ENCODE measurements around the gene PAQR3.
A peak's percentile ranks its signal among the peaks of the same experiment; 100 is the strongest.

The PAQR3 gene, protein sequence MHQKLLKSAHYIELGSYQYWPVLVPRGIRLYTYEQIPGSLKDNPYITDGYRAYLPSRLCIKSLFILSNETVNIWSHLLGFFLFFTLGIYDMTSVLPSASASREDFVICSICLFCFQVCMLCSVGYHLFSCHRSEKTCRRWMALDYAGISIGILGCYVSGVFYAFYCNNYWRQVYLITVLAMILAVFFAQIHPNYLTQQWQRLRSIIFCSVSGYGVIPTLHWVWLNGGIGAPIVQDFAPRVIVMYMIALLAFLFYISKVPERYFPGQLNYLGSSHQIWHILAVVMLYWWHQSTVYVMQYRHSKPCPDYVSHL

DNA sequence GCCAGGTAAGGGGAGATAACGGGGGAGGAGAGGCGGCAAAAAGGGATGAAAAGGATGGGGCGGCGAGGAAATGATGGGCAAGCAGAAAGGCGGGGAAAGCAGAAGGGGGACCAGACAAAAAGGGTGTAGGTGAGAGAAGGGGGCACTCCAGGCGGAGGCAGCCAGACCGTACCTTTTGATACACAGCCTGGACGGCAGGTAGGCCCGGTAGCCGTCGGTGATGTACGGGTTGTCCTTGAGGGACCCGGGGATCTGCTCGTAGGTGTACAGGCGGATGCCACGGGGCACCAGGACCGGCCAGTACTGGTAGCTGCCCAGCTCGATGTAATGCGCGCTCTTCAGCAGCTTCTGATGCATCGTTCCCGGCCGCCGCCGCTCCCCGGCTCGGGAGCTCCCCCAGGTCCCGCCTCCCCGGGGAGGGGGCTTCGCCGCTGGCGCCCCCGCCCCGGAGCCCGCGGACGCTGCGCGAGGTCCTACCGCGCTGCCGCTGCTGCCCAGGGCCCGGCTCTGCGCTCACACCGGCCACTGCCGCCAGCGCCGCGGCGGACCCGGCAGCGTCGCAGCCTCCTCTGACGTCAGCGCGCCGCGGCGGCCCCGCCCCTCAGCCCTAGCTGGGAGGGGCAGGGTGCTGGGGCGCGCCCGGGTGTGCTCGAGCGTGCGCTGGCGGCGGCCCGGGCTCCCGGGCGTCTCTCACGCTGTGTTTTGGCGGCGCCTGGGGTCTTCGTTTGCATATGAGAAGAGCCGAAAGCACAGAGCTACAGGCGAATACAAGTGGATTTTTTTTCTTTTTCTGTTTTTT, at the start of gene PAQR3:
Gene PAQR3, minus strand, starts transcription at position 571 of the 799 bp plus-strand sequence. Its CDS starts 214 bp downstream, at position 357.
- no peak for FAIRE-seq

DNA sequence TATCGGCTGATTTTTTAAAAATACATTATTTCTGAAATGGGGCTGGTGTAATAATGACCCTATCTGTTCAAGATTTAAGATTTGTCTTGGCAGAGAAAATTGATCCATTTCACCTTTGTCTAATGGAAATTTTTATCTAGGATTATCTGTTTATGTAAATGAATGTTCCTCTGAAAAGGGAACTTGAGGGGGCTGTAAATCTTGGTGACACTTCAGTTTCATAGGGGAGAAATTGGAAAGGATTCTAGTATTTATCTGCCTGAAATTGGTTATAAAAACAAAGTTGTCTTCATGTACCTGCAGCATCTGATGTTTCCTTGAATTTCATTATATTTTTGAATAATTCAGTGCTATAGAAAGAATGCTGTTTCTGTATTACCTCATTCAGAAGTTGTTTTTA, 48.4 kb upstream of the PAQR3 start:
- no peak for FAIRE-seq

DNA sequence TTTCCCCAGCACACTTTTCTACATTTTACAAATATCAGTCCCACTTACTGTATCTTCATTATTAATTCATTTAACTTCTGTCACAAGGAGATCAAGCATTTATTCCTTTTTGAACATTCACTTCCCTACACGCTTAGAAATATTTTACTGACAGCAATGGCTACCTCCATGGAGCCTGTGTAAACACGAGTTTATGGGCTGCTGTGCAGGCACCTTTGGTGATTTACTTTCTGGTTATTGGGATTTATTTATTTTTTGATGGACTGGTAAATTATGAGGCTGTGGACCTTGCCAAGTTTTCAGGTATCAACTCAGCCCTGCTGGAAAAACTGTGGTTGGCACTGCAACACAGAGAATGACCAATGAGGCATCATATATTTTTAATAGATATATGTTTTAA, 45.4 kb upstream of the PAQR3 start:
- no peak for FAIRE-seq

DNA sequence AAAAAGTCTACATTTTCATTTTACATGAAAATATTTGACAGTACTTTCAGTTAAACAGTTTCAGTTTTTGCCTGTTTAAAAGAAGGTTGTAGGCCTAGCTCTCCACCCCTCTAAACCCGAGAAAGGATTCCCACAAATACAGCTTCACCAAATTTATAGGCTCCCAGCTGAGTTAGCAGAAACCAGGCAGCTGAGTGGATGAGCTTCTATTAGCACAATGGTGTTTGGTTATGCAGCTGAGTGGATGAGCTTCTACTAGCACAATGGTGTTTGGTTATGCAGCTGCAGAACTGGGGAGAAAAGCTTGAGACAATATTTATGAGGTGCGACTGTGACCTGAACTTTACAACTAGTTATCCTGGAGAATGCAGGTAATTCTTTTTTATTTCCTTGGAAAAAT, 36.6 kb upstream of the PAQR3 start:
- no peak for FAIRE-seq

DNA sequence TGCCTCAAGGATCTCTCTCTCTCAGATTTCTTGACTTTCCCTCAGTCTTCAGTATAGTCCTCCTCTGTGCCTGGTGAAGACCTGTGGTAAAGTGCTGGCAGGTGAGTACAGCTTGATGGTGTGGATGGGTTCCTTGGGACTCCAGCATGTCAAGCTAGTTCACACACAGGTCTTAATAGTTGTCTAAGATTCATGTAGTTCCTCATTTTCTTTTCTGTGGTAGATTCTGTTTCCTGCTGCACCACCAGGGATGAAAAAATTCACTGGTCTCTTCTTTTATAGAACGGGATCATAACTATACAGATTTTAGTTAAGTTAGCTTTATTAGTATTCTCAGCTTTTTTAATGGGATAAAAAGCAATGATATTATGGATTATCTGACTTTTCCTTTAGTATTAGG, 32.5 kb upstream of the PAQR3 start:
- no peak for FAIRE-seq

DNA sequence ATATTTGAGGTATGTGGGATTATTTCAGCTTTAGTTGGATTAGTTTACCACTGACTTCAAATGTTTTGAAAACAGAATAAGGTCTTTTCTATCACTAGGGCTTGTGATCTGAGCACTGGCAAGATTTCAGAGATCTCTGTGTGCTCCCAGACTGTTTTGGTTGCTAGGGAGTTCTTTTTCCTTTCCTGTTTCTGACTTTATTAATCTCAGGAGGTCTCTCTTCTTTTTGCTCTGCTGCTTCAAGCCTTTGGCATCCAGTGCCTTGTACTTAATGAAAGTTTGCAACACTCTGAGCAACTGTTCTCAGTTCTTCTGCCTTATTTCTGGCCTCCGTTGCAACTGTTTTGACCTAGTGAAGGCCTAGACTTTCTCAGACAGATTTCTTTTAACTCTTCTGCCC, 32.1 kb upstream of the PAQR3 start:
- no peak for FAIRE-seq

DNA sequence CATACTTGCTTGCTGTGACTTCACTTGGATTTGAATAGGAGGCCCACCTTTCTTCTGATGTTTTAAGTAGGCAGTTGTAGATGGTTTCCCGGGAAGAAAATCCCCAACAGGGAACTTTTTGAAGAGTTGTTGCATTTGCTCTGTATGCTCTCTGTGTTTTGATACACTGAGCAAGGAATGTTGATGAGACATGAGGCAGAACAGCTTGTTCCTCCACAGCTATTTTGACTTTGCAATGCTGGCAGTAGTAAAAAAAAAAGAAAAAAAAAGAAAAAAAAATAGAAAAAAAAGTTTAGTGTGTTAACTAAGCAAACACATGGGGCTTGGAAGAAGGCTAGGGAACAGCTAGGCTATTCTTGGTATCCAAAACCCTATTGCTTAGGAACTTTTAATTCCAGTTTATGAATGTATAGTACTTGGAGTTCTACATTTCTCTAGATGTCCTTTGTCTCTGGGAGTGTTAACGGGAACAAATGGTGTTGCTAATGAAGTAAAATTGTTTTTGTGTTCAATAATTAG, 23.4 kb upstream of the PAQR3 start:
- no peak for FAIRE-seq

DNA sequence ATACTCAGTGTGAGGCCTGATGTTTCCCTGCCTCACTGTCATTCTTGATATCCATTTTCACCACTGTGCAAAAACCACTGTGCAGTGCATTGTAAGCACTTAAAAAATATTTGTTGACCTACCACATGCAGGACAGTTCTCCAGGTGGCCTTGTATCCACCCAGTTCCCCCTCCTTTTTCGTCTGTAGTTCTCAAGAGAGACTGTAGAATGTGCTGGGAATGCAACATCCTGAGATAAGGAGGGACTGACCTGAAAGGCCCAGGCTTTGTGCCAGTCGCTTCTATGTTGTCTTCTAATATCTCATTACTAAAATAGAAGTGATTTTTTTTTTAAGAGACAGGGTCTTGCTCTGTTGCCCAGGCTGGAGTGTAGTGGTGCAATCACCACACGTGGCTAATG, 21.7 kb upstream of the PAQR3 start:
- FAIRE-seq, result no peak

DNA sequence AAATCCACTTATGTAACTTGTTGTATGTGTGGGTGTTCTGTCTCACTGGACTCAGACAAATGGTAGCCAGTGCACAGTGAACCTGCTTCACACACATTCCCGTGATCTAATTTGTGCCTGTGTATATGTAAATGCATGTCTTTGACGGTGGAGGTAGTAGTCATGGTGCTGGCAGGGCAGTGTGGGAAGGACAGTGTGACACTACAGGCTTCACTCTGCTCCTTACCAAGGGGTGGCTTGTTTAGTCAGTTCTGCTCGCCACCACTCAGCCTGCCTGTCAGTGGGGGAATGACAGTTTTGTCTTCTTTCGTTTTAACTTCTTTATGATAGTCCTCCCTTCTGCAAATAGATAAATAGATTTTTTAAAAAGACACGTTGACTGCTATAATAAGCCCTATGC, 17.7 kb upstream of the PAQR3 start:
- no peak for FAIRE-seq

DNA sequence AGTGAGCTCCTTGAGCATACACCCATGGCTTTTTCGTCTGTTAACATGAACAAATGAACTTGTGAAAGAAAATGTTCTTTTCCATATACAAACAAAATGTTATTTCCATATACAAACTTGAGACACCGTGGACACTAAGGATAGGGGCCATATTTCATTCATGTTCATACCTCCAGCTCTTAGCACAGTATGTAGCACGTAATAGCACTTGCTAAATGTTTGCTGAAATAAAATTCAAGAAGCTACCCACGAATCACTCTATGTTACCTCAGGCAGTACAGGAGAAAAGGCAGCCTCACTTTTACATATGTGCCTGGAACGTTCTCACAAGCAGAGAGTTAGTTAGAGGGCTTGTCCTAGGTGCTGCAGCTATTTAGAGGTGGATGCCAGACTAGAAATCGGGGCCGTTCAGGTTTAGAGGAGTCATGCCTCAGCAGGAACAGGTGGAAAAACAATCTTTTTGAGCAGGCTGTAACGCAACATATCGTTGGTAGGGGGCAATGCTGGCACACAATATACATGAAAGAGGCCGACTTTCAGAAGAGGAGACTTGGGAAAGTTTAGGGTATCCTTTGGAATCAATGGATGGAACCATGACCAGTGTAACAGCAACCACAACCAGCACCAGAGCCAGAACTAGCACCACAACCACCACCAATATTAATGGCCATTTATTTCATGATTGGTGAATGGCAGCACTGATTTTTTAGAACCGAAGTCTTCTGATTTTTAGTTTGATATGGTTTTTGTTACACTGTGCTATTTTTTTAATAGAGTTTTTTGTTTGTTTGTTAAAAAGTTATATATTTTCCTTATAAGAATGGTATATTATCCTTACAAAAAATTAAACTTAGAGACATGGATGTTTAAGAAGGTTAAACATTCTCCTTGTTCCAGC, 14.8 kb upstream of the PAQR3 start:
- FAIRE-seq, result no peak

DNA sequence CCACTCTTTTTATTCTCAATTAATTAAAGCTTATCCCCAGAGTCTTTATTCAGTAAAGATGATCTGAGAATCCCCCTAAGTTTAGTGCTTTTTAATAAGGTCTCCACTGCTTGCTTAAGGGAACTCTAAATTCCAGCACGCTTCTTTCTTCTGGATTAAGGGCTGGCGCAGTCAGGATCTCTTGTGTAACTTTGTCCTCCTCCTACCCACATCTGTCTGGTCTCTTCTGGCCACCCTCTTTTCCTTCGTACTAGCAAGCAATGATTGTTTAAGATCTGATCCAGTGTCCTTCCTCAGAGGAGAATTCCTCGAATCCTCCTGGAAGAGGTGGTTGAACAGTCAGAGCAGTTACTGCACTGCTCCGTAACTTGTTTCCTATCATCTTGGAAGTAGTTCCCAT, 14.0 kb upstream of the PAQR3 start:
- no peak for FAIRE-seq

DNA sequence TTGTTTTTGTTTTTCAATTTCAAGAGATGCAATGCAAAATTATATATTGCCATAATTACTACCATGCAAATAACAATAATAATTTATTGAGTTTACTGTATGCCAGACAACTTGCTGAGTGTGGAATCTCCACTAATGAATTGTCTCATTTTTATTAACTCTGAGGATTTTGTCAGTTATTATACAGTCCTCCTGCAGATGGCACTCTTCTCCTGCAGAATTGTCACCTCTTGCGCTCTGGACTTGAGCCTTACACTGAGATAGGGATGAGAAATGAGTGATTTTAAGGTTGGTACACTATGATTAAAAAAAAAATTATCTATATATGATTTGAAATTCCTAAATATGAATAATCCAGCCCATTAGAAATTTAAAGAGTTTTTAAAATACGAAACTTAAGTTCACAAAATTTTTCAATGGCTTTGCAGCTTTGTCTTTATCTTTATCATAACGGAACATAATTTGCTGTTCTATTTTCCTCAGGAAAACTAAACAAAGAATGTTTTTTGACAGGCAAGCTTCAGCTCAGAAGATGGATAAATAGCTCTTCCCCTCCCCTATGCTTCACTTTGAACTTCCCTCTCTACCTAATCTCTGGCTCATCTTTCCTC, 12.7 kb upstream of the PAQR3 start:
- peak; percentile 73 for FAIRE-seq

DNA sequence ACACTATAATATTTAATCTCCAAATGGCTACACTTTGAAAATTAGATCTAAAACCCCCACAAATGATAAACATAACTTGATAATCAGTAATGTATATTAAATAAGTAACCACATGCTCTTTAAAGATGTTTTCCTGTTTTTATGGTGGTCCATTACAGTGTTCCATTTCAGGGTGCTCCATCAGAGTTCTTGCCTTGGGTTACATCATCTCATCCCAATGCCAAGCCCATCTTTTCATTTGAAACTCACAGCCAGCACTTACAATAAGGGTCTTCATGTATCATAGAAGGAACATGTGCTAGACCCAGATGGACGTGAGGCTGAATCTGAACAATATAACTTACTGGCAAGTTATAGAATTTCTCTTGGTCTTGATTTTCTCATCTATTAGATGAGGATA, 10.5 kb upstream of the PAQR3 start:
- no peak for FAIRE-seq

DNA sequence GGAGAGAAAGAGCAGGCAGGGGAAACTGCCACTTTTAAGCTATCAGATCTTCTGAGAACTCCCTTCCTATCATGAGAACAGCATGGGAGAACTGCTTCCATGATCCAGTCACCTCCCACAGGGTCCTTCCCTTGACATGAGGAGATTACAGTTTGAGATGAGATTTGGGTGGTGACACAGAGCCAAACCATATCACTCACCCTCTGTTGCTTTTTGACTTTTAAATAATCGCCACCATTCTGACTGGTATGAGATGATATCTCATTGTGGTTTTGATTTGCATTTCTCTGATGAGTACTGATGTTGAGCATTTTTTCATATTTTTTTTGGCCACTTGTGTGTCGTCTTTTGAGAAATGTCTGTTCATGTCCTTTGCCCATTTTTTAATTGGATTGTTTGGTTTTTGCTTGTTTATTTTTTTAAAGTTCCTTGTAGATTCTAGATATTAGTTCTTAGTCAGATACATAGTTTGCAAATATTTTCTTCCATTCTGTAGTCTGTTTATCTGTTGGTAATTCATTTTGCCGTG, 6.5 kb upstream of the PAQR3 start:
- FAIRE-seq, result no peak

DNA sequence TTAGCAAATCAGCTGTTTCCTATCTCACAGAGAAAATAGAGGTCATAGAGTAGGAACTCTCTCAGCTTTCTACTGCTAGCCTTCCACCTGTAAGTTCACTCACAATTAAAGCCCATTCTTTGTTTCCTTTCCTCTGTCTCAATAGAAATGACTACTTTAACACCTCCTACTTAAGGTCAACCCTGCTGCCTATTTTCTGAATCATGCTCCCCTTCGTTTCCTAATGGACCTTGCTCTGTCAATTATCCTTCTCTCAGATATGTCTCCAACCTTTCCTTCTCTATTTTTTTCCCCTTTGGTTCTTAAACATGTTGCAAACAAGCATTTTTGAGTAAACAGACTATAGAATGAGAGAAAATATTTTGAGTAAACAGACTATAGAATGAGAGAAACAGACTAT, 5.1 kb upstream of the PAQR3 start:
- no peak for FAIRE-seq

DNA sequence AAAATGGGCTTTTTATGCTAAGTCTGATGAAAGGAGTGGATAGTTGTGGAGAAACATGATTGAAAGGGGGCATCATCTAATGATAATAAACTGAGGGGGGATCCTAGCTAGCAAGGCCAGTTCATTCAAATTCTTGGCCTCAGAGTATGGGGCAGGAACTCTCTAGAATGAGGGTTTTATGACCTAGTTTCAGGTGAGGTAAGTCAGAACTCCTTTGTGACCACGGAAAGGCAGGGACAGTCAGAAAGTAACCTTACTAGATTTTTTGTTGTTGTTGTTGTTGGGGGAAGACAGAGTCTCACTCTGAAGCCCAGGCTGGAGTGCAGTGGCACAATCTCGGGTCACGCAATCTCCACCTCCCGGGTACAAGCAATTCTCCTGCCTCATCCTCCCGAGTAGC, 1.5 kb upstream of the PAQR3 start:
- no peak for FAIRE-seq

DNA sequence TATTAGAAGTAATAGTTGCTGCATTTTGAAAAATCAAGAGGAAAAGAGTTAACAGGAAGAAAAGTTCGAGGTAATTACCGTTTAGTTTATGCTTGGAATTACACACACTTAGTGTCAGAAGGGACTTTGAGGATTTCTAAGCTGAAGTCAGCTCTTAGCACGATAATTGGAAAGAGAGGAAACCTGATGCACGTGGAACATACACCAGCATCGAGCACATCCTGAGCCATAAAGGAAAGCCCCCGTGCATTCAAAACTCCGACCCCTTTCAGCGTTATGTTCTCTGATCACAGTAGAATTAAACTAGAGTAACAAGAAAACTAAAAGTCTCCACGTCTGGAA, 400 bp upstream of the PAQR3 start:
- FAIRE-seq, result no peak

DNA sequence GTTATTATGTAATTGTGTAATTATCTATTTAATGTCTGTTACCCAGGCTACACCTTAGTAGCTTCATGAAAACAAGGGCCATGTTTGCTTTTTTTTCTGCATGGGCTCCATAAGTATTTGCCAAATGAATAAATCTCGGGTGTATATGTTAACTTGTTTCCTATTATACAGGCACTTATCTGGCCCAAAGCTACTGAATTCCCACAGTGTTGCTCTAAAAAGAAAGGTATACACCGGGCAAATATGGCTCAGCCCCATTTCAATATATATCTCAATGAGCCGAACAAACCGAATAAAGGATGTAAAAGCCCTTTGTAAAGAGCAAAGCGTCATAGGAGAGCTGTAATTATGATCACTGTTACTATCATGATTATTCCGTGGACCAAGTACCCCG, 767 bp downstream of the PAQR3 start:
- FAIRE-seq, result no peak

DNA sequence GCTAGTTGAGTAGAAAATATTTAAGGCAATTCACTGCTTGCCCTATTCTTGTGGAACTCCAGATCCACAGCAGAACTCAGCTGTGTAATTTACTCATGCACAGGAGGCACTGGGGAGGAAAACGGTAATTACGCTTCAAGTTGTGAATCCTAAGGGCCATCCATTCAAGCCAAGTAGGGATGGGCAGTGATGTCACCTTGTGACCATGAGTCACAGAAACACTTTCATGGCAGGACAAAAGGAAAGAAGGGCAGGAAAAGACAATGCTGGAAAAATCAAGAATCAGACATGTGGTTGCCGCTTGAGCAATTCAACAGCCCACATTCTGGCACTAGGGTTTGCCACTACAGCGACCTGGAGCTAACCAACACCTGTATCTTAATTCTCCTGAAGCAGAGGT, 1.4 kb downstream of the PAQR3 start:
- FAIRE-seq, result no peak

DNA sequence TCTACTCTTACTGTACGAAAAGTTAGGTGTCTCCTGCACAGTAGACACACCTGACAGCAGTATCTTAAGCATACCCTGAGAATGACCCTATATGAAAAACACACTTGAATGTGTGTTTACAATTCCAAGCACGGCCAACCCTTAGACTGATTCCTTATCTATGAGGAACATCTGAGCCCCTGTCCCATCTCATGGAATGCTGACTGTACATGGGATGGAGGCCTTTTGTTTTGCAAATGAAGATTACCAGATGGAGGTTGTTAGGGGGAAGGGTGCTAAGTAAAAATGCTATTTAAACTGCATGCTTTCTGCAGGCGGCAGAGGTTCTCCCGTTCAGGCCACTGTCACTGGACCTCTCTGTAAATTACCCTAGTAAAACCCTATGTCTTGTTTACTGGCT, 2.2 kb downstream of the PAQR3 start:
- no peak for FAIRE-seq

DNA sequence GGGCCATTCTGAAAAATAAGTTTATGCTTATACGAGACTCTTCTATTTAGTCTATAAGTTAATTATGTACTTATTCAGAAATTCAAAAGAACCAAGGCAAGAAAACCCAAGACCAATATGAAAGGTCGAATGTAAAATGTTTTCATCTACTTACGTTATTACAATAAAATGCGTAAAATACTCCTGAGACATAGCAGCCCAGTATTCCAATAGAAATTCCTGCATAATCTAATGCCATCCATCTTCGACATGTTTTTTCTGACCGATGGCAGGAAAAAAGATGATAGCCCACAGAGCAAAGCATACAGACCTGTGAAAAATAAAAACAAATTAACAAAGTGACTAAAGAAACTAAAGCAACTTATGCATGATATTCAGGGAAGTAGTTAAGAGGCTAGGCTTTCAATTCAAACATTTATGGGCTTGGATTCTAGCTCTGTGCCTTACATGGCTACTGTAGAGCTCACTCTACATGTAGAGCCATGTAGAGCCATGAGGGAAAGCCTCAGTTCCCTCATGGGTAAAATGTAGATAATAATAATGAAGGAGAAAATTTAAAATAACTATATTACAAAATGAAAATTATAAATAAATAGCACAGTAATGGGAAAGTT, 9.1 kb downstream of the PAQR3 start:
- FAIRE-seq, result no peak

DNA sequence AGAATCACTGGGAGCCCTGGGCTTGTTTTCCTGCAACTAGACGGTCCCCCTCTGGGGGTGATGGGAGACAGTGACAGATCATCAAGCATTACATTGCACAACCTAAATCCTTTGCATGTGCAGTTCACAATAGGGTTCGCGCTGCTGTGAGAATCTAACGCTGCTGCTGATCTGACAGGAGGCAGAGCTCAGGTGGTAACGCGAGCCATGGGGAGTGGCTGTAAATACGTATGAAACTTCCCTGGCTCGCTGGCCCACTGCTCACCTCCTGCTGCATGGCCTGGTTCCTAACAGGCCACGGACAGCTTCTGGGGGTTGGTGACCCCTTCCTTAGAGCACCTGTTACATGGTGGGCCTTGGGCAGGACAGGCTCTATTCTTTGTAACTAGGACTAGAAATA, 10.4 kb downstream of the PAQR3 start:
- no peak for FAIRE-seq
